Measurements from ENCODE around the gene BLTP1.

DNA sequence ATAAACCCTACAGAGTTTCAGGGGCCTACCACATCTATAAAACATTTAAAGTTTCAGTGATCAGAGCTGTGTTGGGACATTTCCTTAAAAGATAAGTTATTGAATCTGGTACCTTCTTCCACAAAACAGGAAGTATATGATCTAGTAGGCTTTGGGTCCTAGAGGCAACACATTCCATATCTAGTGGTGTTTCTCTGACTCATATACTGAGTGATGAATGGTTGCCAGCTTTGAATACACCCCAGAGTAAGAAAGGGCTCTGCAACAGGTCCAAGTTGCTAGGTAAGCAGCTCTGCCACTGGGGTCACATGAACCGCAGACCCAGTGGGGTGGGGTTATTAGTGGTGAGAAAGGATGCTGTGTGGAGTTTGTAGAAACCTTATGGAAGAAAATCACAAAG, 32.4 kb upstream of the BLTP1 start:
- TF ChIP-seq ZNF670 (CRISPR knock-in tag; IDR thresholded peaks at IDR 0.05; ENCODE audit: borderline replicate concordance) (no peak), NR2F6 (IDR thresholded peaks at IDR 0.05) (no peak), NR2F6 (CRISPR knock-in tag; IDR thresholded peaks at IDR 0.05) (no peak), HDAC1 (CRISPR knock-in tag; IDR thresholded peaks at IDR 0.05) (no peak), AGO1 (IDR thresholded peaks at IDR 0.05; ENCODE audit: low read depth, low read length, poor library complexity, severe bottlenecking) (no peak), ZNF260 (CRISPR knock-in tag; IDR thresholded peaks at IDR 0.05; ENCODE audit: borderline replicate concordance, low read depth) (no peak), HCFC1 (IDR thresholded peaks at IDR 0.05; ENCODE audit: low read depth, low read length) (no peak)

Data from HepG2 (cell line).